K562 (cell line): ENCODE measurements around the gene IP6K1. TPM values are rescaled to one million over a fixed set of nuclear protein-coding genes. Genes with fewer than 3 reads are reported as not detected.

Source experiments
- ATAC-seq: fragments of 200-7000 bp; cut with Tn5 transposase; 3 replicates; pipeline ENCODE4 v1.9.1; 2020; ENCODE audit warnings: moderate library complexity
- BruUV-seq: library from RNA; stranded (reverse); fragments of 400-500 nt; replicated peaks from 2 replicates; lab custom pipeline; 2021; lab: Mats Ljungman, UMichigan
- CTCF ChIA-PET: fragments of 300-600 bp; formaldehyde crosslinking; extraction: SDS; loops from one replicate; lab custom pipeline; 2021; ENCODE audit warnings: low intra/inter-chr PET ratio; lab: Yijun Ruan, JAX
- POLR2A ChIA-PET: fragments of 300-600, 350-650 bp; sonication (Branson Sonifier 250); formaldehyde crosslinking; extraction: SDS; loops from one replicate; lab custom pipeline; 2021; ENCODE audit warnings: antibody characterized with exemption, inconsistent platforms; lab: Yijun Ruan, JAX
- DNase-seq, 4 experiments: peaks; one replicate each; pipeline versions ENCODE4 v3.0.0 to v3.0.0-alpha.2; 2011 to 2018; ENCODE audit warnings: low spot score in 3 of 4, mixed read lengths in 3 of 4; ENCODE audit errors: extremely low read depth in 1 of 4
- FAIRE-seq: peaks from 2 replicates; lab custom pipeline; 2011; peaks lifted over from hg19 to GRCh38; lab: Jason Lieb, UNC
- H2AFZ ChIP-seq: 2 replicates; pipeline ENCODE4 v1.6.0; 2011; ENCODE audit warnings: low read depth, low read length, control low read depth, inconsistent platforms
- H3K27ac ChIP-seq: fragments of 200-600 bp; 3 replicates; pipeline ENCODE4 v1.8.0; 2011; ENCODE audit warnings: low read depth, mild to moderate bottlenecking, control low read depth, inconsistent platforms, low read length, moderate library complexity, mixed read lengths; ENCODE audit errors: extremely low read depth
- H3K27me3 ChIP-seq, 2 experiments: fragments of 300-600 bp in 1 of 2; 2 replicates in 1 of 2; 3 replicates in 1 of 2; pipeline versions ENCODE4 v1.6.0 to v1.8.0; 2011; ENCODE audit warnings: inconsistent platforms in 2 of 2, low read length in 2 of 2, mild to moderate bottlenecking in 1 of 2, mixed read lengths in 1 of 2, moderate library complexity in 1 of 2; ENCODE audit not compliant: control insufficient read depth in 2 of 2, insufficient read depth in 2 of 2
- H3K36me3 ChIP-seq: fragments of 300-600 bp; 3 replicates; pipeline ENCODE4 v1.8.0; 2011; ENCODE audit warnings: mild to moderate bottlenecking, low read length, inconsistent platforms; ENCODE audit not compliant: control insufficient read depth, insufficient read depth
- H3K4me1 ChIP-seq, 2 experiments: fragments of 200-600 bp in 1 of 2; replicated peaks in 1 of 2; 2 replicates in 1 of 2; 3 replicates in 1 of 2; pipeline versions ENCODE4 v1.5.1 to v1.8.0; 2011; ENCODE audit warnings: inconsistent platforms in 2 of 2, low read length in 2 of 2, mild to moderate bottlenecking in 1 of 2, mixed read lengths in 1 of 2, moderate library complexity in 1 of 2; ENCODE audit not compliant: control insufficient read depth in 2 of 2, insufficient read depth in 2 of 2
- H3K4me2 ChIP-seq: 2 replicates; pipeline ENCODE4 v1.6.1; 2011; ENCODE audit warnings: low read length, control low read depth, inconsistent platforms, mixed read lengths; ENCODE audit not compliant: insufficient read depth
- H3K4me3 ChIP-seq: fragments of 200-600 bp; sonication (generic), shearing (Covaris generic); 2 replicates; pipeline ENCODE4 v1.5.1; 2016; ENCODE audit warnings: control low read depth, inconsistent platforms
- H3K79me2 ChIP-seq: fragments of 200-600 bp; 3 replicates; pipeline ENCODE4 v1.8.0; 2011; ENCODE audit warnings: low read length, inconsistent platforms; ENCODE audit not compliant: control insufficient read depth, insufficient read depth
- H3K9ac ChIP-seq, 2 experiments: 2 replicates each; pipeline versions ENCODE4 v1.6.0 to v1.6.1; 2011; ENCODE audit warnings: low read depth in 2 of 2, low read length in 2 of 2, control low read depth in 1 of 2, inconsistent platforms in 1 of 2, mild to moderate bottlenecking in 1 of 2, mixed read lengths in 1 of 2; ENCODE audit not compliant: insufficient read depth in 1 of 2
- H3K9me1 ChIP-seq: one replicate; pipeline ENCODE4 v1.6.0; 2011; ENCODE audit warnings: inconsistent platforms, mild to moderate bottlenecking, low read length, moderate library complexity; ENCODE audit not compliant: control insufficient read depth, insufficient read depth
- H3K9me3 ChIP-seq: replicated peaks from 2 replicates; pipeline ENCODE4 v1.5.1; 2011; ENCODE audit warnings: low read depth, low read length, inconsistent platforms; ENCODE audit not compliant: control insufficient read depth, insufficient read depth
- H4K20me1 ChIP-seq: replicated peaks from 2 replicates; pipeline ENCODE4 v1.6.1; 2011; ENCODE audit warnings: low read length, inconsistent platforms, mixed read lengths; ENCODE audit not compliant: control insufficient read depth, insufficient read depth
- CGGBP1 ChIP-seq: fragments of 250-450 bp; sonication (Bioruptor Pico); IDR thresholded peaks from 2 replicates; pipeline ENCODE4 v1.9.0; 2021; ENCODE audit warnings: mild to moderate bottlenecking
- CHAMP1 ChIP-seq: fragments of 450-650 bp; IDR thresholded peaks from 2 replicates; pipeline ENCODE4 v1.6.1; 2016; ENCODE audit warnings: mild to moderate bottlenecking
- CREB3 ChIP-seq: fragments of 450-650 bp; conservative IDR thresholded peaks from 2 replicates; pipeline ENCODE4 v1.6.1; 2016; ENCODE audit warnings: missing genetic modification characterization, low read depth, mild to moderate bottlenecking, missing compliant biosample characterization, moderate library complexity
- FOS ChIP-seq: IDR thresholded peaks from 3 replicates; pipeline ENCODE4 v1.6.1; 2011; ENCODE audit not compliant: insufficient read length; ENCODE audit errors: extremely low read depth
- FOXJ2 ChIP-seq: fragments of 200-800 bp; sonication (Bioruptor generic); IDR thresholded peaks from 2 replicates; pipeline ENCODE4 v1.6.1; 2016; ENCODE audit warnings: missing genetic modification characterization, missing compliant biosample characterization
- FOXP1 ChIP-seq: sonication (generic); formaldehyde crosslinking; IDR thresholded peaks from 2 replicates; pipeline ENCODE4 v1.8.0; 2022; ENCODE audit warnings: mild to moderate bottlenecking, missing genetic modification reagents
- NR1H2 ChIP-seq: sonication (generic); formaldehyde crosslinking; IDR thresholded peaks from 2 replicates; pipeline ENCODE4 v1.4.0; 2020; ENCODE audit warnings: mild to moderate bottlenecking, missing genetic modification reagents
- NR2F6 ChIP-seq: fragments of 450-650 bp; formaldehyde crosslinking; IDR thresholded peaks from 2 replicates; pipeline ENCODE4 v1.4.0; 2020; ENCODE audit warnings: mild to moderate bottlenecking
- POLR2AphosphoS2 ChIP-seq: IDR thresholded peaks from 2 replicates; pipeline ENCODE4 v1.6.1; 2012; ENCODE audit warnings: low read length, improper control_type of control experiment
- SMARCA4 ChIP-seq: fragments of 450-650 bp; IDR thresholded peaks from 2 replicates; pipeline ENCODE4 v1.6.1; 2016
- ZNF695 ChIP-seq: fragments of 450-650 bp; formaldehyde crosslinking; IDR thresholded peaks from 2 replicates; pipeline ENCODE4 v1.4.0; 2020; ENCODE audit warnings: mild to moderate bottlenecking, moderate library complexity
- WGBS: fragments of 100-300 bp; shearing (Covaris generic); methylation state at CpG from one replicate; pipeline ENCODE4 v1.1.6; 2016; ENCODE audit warnings: low coverage, mixed read lengths; ENCODE audit not compliant: insufficient coverage; ENCODE audit errors: missing lambda C conversion rate; 5-methylcytosine and 5-hydroxymethylcytosine counted together
- in situ Hi-C: fragments of 300-500 bp; cut with MboI; formaldehyde crosslinking; loops from 4 replicates; pipeline ENCODE4 v1.15.0; 2018; ENCODE audit warnings: inconsistent platforms, mixed read lengths
- intact Hi-C: fragments of 100-400 bp; cut with micrococcal nuclease; formaldehyde crosslinking; loops from 2 replicates; pipeline ENCODE4 v1.14.2; 2022
- polyA plus RNA-seq, 8 experiments: library from polyadenylated mRNA; depleted of rRNA in 4 of 8; stranded (reverse) in 5 of 8; unstranded in 3 of 8; fragments of >200 nt; fragmentation: Nextera tagmentation in 2 of 8; fragmentation: Illumina TruSeq in 1 of 8; extraction: Ambion mirVana in 2 of 8; extraction: Trizol in 1 of 8; gene quantifications; 2 replicates each; pipeline versions ENCODE4 v1.2.1 to v1.2.3, GENCODE V29; 2011 to 2014; ENCODE audit warnings: inconsistent platforms in 1 of 8, missing spikeins in 1 of 8
- total RNA-seq, 7 experiments: library from RNA; depleted of rRNA in 6 of 7; stranded (reverse); fragments of >200 nt in 6 of 7; fragmentation: Illumina TruSeq in 2 of 7; extraction: Trizol in 2 of 7; gene quantifications; 2 replicates each; pipeline versions ENCODE4 v1.2.1 to v1.2.3, GENCODE V29; 2011 to 2021; ENCODE audit warnings: low replicate concordance in 1 of 7

IP6K1 gene
- total and polyA plus RNA-seq, 9 of the 15 experiments (the other 6 are each of a cell fraction or from before 2014, with no cell fraction given), result 0.46 to 29.2 (median 13.1) TPM

GRCh38 chr3:49681232-49681522 is 105.2 kb downstream of the IP6K1 start:
- H2AFZ ChIP-seq, result no peak overlapping the region
- H3K79me2 ChIP-seq, result 0 out of 3 replicates have a peak, but pooled peaks cover 1% of the 10 kb centered on the region
- in situ Hi-C loops (no loop called here), intact Hi-C loops (no loop called here)
- TF ChIP-seq FOXJ2 (tag), result no peak
- no peak overlapping the region for H3K4me2 ChIP-seq
- H3K4me1 ChIP-seq, result peaks cover 0 to 5% of the 10 kb centered on the region in 2 experiments; a peak in 2 of 5 replicates
- FAIRE-seq, result no peak
- ATAC-seq, result no peak
- no TSS peak for BruUV-seq
- POLR2A ChIA-PET, result no interaction called here
- H3K9me1 ChIP-seq, result peaks cover 3% of the 10 kb centered on the region
- H3K9ac ChIP-seq, result no peak overlapping the region
- CTCF ChIA-PET, result no interaction called here
- H4K20me1 ChIP-seq, result no peaks in the 10 kb centered on the region
- no peak overlapping the region for H3K4me3 ChIP-seq
- no peak for DNase-seq
- WGBS, result 100% methylated on average over 2 of the region's 2 CpGs
- H3K27ac ChIP-seq, result no peak overlapping the region
- H3K9me3 ChIP-seq, result no peaks in the 10 kb centered on the region
- peaks cover 78% of the 10 kb centered on the region; the same call in 2 of the 3 replicates for H3K36me3 ChIP-seq
- no peaks in the 10 kb centered on the region for H3K27me3 ChIP-seq

- Histone ChIP-seq H3K27ac (no peak overlapping the region; the same call in 2 of the 3 replicates), H3K36me3 (peaks cover 83% of the 10 kb centered on the region; the same call in 2 of the 3 replicates), H3K79me2 (peaks cover 6% of the 10 kb centered on the region; the same call in 1 of the 3 replicates), H3K9ac (peak overlapping the region in 1 of 2 experiments; percentile 52; a peak in 1 of 4 replicates), H3K9me3 (no peaks in the 10 kb centered on the region), H3K9me1 (peaks cover 3% of the 10 kb centered on the region), H3K27me3 (no peaks in the 10 kb centered on the region), H3K4me3 (no peak overlapping the region), H3K4me2 (no peak overlapping the region), H2AFZ (no peak overlapping the region), H3K4me1 (peaks cover 0 to 9% of the 10 kb centered on the region in 2 experiments; a peak in 2 of 5 replicates), H4K20me1 (no peaks in the 10 kb centered on the region)
- POLR2A ChIA-PET, result interaction anchor here (0.6 kb wide), 1 partner anchor 1059 kb away, joined by 3 read pairs; the partner anchor contains the start of gene TMEM89
- DNase-seq (no peak), ATAC-seq (no peak), FAIRE-seq (no peak)
- in situ Hi-C loops (no loop called here), intact Hi-C loops (no loop called here)
- no TSS peak for BruUV-seq
- CTCF ChIA-PET, result no interaction called here
- WGBS, result 96% methylated on average over 6 of the region's 7 CpGs
- TF ChIP-seq POLR2AphosphoS2, result no peak
- TF ChIP-seq NR2F6, result no peak
- no peak for TF ChIP-seq FOXP1 (CRISPR knock-in tag)
- no peak for TF ChIP-seq NR1H2 (CRISPR knock-in tag)
- TF ChIP-seq FOS, result no peak
- no peak for TF ChIP-seq ZNF695 (CRISPR knock-in tag)
- no peak for TF ChIP-seq CHAMP1
- TF ChIP-seq SMARCA4, result no peak
- TF ChIP-seq CGGBP1 (CRISPR knock-in tag), result no peak
- TF ChIP-seq CREB3, result no peak
Measured at GRCh38 chr3:49680493-49681231, 105.7 kb downstream of the IP6K1 start.
